GM21825 (cell line): ENCODE data around the gene STPG4.

Experiments used
- ATAC-seq: cut with Tn5 transposase; IDR thresholded peaks from one replicate; pipeline ENCODE4 v1.9.1; 2021; ENCODE audit warnings: mild to moderate bottlenecking, moderate library complexity; ENCODE audit not compliant: unreplicated experiment

The STPG4 gene

GRCh38 chr2:47091118-47091517 is 64.0 kb downstream of the STPG4 start:
- no peak for ATAC-seq

DNA sequence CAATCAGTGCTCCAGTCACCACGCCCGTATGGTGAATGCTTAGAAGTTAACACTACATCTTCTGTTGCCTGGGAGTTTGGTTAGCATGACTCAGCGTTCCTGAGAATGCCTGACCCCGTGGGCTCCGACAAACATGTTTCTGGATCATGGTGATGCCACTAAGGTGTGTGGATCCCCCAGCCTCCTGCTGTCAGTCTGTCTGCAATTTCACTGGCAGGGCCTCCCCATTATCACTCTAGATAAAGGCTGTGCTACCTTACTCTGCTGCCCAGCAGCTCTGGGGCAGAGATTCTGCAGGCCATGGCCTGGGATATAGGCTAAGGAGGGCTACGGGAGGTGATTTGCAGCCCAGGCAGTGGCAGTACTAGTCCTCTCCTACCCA is 66.0 kb downstream of the STPG4 start:
- no peak for ATAC-seq

DNA sequence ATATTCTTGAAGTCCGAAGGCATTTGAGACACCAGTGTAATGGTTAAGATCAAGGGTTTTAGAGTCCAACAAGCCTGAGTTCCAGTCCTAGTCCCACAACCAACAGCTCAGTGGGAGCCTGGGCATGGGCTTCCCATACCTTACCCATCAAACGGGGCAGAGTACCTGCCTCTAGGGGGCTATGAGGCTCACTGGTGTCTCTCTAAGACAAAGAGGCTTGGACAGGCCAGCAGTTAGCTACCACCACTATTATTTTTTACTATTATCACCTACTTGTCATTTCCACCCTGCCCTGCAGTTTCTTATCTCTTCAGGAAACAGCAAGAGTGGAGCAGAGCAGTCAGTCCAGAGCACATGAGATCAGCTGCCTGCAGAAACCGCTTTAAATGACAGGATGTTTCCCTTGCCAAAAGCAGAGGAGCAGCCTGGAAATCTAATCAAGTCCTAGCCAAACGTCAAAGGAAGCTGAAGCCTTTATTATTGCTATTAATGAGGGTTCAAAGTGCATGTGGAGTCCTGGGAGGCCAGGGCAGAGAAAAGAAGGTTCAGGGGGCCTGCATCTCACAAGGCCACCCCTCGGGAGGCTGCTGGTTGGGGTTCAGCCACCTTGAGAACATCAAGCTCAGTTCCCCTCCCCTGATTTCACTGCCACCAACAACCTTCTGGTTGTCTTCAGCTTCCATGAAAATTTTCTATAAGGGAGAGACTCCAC is 66.6 kb downstream of the STPG4 start:
- no peak for ATAC-seq

DNA sequence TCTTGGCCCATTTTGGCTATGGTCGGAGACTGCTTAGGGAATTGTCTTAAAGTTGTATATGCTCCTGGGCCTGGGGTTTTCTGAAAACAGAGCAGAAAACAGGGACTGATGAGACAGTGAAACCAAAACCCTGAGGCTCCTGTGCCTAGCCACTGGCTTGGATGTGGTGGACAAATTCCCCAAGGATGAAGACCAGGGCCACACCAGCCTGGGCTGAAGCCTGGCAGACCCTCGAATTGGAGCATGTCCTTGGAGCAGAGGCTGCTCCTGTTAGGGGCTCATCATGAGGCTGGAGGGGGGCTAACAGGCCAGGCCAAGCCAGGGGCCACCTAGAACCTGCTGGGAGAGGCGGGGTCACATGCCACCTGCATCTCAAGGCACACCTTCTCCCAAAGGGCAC is 68.1 kb downstream of the STPG4 start:
- ATAC-seq: no peak

DNA sequence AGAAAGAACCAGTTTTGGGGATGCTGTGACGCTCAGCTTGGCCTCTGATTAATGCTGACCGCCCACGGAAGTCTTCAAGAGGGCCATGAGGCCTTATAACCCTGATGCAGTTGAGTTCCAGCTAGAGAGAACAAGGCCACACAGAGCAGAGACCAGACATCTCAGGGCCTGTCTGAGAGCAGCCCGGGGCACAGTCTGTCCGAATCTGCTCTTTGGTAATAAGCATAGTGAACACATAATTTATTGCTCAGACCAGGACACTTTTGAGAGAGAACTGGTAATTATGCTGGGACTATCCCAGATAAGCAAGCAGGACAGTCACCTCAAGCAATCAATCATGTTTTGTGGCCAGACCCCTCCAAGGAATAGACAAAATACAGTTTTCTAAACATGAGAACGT is 68.5 kb downstream of the STPG4 start:
- ATAC-seq: no peak

GRCh38 chr2:47086054-47086471 is 69.0 kb downstream of the STPG4 start:
- no peak for ATAC-seq

DNA sequence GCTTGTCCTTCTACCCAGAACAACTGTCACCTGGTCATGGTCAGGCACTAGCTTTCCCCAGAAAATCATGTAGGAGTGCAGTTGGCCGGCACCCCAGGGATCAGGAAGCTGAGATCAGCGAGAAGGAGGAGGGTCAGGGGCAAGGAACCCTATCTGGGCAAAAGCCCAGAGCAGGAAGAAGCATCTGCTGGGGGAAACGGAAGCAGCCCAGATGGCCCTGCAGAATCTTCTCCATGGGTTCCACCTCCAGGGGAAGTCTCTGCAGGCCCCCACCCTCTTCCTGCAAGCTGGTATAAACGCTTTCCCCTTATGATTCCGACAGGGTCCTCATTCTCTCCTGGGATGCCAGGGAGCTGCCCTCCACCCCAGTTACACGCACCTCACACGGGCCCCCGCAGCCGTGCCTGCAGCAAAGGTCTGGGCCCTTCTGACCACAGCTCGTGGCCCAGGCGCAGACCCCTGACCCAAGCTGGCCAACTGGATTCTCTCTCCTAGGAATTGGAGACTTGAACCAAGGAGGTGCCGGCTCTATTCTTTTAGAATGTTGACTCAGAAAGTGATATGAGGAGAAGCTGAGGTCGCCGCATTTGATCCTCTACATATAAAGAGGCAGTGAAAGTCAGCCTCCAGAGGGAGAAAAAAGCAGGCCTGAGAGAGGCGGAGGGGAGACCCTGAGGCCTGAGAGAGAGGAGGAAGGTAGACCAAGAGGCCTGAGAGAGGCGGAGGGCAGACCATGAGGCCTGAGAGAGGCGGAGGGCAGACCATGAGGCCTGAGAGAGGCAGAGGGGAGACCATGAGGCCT is 71.0 kb downstream of the STPG4 start:
- ATAC-seq: no peak

DNA sequence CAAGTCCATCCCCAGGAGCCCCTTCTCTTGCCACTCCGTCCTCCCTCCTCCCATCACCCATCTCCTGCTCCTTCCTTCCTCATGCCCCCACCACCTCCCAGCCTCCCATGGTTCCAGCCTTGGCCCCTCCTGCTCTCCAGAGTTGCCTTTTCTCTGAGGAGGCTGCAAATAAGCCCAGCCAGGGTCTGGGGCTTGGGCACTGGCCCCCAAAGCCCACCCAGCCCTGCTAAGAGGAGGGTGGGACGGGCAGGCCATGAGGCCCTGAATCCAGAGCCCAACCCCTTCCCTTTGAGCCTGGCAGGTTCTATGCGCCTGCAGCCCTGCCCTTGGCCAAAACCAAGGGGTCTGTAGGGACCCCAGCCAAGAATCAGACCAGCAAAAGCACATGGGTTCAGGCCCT is 71.6 kb downstream of the STPG4 start:
- ATAC-seq: no peak

DNA sequence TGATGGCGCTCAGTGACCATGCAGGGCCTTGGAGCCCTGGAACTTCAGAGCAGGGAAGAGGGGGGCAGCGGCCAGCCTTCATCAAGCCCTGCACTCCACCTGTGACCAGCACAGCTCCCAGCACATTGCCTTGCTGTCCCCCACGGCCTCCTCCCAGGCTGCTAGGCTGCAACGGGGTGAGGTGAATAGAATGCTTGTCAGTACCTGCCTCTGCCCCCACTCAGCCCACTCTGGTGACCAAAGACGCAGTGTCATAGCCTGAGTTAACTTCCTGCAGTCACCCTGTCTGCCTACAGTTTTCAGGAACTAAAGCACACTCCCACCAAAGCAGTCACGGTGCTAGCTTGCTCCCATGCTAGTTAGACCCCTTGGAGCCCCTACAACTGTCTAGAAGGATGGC is 72.1 kb downstream of the STPG4 start:
- no peak for ATAC-seq

GRCh38 chr2:47080888-47081301 is 74.2 kb downstream of the STPG4 start:
- no peak for ATAC-seq

DNA sequence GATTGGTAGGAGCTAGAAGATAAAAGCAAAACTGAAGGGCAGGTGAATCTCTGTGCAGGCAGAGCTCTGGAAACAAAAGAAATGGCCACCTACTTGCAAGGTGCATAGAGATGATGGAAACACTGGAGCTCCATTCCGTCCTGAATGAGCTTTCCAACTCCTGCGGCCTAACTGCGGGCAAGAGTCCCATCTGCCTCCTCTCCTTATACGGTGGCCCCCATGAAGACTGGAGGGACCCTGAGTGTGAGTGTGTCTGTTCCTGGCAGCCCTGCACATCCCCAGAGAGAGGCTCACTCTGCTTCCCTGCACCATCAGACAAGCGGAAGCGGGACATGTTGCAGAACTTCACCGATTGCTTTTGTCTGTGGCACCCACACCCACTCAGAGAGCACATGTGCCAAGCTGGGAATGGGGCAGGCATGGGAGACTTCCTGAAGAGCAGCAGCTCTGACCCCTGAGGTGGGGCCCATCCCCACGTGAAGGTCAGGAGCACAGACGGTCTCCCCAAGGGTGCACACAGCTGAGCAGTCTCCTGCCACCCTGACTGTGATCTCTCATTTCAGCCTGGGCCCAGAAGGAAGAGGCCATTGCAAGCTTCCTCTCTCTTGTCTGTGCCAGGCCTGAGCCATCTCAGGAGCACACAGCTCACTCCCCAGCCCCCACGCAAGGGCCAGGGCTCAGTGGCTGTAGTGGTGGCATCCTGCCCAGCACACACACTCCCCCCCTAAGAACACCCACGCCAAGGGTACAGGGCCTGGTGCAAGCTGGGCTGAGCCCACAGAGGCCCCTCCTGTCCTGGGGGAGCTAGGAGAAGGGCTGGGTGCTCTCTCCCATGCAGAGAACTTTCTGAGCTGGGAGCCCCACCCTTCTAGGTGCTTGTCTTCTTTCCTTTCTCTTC is 75.3 kb downstream of the STPG4 start:
- no peak for ATAC-seq

DNA sequence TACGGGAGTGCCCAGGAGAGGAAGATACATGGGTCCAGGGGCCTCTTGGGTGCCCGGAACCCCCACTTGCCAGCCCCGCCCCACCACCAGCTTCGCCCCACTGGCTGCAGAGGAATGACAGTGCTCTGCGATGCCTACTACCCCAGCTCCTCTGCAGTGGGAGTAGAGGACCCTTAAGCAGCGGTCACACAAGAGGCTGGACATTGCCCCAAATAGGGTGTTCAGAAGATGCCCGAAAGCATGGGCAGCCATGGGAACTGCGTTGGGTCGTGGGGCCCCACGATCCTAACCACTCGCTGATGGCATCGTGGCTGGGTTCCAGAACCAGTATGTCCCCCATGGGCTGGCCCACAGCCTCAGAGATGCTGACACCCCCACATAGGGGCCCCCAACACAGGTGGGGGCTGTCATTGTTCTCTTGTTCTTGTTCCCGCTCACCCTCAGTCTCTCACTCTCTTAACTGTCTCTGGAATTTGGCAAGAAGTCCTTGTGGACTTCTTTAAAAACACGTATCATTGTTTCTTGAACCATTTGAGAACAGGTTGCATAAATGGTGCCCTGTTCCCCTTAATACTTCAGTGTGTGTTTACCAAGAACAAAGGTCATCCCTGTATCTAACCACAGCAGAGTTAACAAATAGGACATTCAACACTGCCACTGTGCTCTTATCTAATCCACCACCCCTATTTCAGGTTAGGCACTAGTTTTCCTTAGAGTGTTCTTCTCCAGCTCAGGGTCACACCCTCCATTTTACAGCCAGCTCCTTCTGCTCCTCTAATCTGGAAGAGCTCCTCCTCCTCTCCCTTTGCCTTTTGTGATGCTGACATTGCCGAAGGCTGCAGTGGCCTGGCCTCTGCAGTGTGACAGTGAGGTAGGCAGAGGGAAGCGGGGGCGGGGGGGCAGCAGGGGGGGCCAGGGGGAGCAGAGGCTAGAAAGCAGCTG is 76.3 kb downstream of the STPG4 start:
- ATAC-seq: no peak

DNA sequence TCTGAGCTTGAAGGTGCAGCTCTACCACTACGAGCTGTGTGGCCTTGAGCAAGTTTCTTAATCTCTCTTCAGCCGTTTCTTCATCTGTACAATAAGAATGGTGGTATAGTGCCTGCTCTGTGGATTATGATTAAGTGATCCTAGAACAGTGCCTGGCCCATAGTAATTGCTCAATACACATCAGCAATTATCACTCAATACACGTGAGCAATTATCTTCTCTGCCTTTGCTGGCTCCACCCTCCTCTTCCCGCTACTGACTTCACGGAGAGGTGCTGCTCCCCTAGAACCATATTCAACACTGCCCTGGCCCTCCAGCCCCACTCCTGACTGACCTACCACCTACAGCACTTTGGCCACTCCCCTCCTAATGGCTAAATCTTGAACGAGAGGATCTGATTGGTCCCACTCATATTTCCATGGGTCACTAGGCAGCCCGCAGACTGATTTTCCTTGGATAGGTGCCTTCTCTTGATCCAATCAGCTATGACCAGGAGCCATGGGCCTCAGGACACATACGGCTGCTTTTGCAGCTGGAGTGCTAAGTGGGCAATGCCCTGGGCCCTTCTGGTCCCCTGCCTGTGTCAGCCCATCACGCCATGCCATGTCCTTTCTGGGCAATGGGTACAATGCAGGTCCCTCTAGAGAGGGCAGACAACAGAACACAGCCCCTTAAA is 77.5 kb downstream of the STPG4 start:
- ATAC-seq: no peak

DNA sequence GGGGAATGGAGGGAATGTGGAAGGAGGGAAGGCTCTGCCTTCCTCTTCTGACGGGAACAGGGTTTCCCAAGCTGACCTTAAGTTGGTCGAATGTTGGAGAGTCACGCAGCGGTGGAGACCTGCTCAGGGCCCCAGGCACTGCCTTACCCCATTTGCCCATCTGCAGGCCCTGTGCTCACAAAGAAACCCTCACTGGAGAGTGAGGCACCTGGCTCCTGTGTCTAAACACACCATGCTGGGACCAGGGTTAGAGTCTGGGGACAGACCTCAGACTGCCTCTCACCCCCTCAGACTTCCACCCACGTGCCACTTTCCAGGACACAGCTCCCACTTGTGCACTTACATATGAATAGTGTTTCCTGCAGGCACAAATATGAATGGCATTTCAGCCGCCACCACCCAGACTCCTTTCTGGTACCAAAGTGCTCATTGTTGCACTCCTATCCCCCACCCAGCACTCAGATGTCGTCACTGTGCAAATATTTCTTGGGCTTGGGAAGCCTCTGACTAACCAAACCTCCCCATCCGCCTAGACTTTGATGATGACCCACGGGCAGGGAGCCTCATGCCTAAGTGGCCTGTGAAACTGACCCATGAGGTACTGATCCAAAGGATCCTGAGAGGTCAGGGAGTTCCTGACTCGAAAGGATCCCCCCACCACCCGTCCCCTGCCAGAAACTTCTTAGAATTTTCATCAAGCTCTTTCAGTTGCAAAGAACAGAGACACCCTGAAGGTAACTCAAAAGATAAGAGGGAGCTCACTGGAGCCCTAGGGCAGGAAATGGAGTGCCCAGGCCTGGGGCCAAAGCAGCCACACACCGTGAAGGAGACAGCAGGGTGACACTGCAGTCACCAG is 78.3 kb downstream of the STPG4 start:
- ATAC-seq: no peak

DNA sequence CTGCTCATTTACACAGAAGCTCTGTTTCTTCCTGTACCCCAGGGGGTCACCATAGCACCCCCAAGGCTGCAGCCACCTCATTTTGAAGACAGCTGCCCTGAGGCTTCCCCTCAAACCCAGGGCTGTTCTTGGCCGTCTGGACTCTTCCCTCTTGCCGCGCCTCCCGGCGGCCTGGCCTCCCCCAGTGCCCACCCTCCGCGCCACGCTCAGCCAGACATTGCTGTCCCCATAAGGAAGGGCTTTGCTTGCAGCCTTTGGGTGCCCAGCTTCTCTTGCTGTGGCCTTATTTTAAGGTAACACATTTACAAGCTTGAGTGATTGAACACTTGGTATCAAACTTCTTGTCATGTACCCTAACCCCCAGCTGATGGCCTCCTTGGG is 79.0 kb downstream of the STPG4 start:
- ATAC-seq: no peak

DNA sequence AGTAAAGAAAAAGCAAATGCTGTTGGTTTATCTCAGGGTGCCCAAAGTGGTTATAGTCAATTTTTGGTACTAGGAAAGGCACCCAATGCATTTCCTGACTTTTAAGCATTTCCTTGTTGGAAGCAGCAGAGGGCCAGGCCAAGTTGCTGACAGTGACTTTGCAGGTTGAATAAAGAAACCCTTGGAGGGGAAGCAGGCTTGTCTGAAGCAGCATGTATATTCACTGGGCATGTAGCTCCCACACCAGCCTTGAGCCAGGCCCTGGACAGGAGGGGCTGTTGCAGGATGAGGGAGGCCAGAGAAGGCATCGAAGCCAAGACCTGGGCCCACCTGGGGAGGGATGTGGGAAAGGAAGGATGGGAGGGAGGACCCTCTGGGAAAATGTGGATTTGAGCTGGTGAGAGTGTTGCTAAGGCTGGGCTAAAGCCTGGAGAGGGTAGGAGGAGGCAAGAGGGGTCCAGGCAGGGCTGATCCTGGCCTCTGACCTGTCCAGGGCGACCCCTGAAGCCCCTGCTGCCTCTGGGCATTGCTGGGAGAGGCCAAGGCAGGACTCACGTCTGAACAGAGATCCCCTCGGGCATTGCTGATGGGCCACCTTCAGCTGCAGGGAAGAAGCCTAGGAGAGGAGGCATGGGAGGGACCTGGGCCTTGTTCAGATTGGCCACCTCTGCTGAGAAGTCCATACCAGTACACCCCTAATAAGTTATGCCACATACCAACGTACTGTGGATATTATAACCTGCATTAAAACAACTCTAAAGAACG is 79.6 kb downstream of the STPG4 start:
- ATAC-seq: no peak

- no peak for ATAC-seq
These were observed 80.4 kb downstream of the STPG4 start for GRCh38 chr2:47074691-47075090.

DNA sequence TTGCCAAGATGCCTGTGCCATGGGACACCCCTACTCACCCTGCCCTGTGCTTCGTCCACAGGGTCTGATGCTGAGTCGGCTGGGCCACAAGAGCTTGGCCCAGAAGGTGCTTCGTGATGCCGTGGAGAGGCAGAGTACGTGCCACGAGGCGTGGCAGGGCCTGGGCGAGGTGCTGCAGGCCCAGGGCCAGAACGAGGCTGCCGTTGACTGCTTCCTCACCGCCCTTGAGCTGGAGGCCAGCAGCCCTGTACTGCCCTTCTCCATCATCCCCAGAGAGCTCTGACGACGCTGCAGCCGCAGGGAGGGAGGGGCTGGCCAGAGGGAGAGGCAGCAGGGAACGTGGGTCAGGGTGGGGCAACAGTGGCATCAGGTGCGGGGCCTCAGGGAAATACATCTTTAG is 81.5 kb downstream of the STPG4 start:
- no peak for ATAC-seq
